Head of caudate nucleus (tissue), 42 donors: ENCODE results near the gene SGK2.
A peak's percentile ranks its signal among the peaks of the same experiment; 100 is the strongest.

Source experiments
- DNase-seq, 42 donors: peaks; one replicate each; pipeline versions ENCODE4 v3.0.0 to v3.0.0-alpha.2; 2020 to 2021; ENCODE audit warnings: mixed read lengths in 7 of 42
- intact Hi-C: fragments of 100-400 bp; cut with DNase I; formaldehyde crosslinking; loops from one replicate; pipeline ENCODE4 v1.15.0; 2022

SGK2 gene

DNA sequence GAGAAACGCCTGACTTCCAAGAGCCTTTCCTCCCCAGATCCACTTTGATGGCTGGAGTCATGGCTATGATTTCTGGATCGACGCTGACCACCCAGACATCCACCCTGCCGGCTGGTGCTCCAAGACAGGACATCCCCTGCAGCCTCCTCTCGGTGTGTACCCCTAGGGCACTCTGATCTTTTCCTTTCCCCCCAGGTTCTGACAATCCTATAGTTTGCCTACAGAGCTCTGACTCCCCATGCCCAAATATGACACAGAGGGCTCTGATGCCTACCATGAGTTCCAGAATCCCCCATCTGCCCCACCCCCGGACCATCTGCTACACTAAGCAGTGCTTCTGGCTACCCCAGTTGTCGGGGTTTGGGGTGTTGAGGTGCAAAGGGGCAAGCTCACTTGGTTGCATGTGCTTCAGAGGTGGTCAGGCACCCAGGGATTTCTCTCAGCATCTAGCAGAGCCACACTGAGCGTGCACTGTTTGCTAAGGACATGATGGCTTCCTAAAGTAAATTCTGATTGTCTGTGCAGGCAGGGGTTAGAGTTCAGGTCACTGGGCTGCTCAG lies 24.0 kb upstream of the SGK2 start:
- intact Hi-C loops = no loop called here
- peak in 1 of 42 donors; percentile 3 for DNase-seq

DNA sequence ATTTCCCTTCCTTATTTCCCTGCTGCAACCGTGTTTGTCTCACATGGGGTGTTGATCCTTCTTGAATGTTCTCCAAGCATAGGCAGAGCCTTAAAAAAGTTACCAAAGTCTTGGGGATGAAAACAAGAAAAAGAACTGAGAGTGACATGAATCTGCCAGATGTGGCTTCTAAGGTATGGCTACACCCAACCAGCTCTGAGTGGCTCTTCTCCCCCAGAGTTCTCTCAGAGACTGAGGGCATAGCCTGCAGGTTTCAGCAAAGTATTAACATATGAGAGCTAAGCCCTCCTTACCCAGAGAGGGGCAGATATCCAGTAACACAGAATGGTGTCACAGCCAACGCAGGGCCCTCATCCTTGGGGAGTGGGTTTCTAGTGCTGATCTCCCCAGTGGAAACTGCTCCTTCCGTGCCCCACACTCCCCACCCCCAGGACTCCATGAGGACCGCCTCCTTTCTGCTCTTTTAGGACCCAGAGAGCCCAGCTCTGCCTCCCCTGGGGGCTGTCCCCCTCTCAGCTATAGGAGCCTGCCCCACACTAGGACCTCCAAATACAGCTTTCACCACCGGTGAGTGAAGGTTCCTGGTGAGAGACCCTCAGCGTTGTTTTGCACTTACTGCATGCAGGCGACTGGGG lies 23.3 kb upstream of the SGK2 start:
- DNase-seq = peak in 1 of 42 donors; percentile 13
- intact Hi-C loops = no loop called here

DNA sequence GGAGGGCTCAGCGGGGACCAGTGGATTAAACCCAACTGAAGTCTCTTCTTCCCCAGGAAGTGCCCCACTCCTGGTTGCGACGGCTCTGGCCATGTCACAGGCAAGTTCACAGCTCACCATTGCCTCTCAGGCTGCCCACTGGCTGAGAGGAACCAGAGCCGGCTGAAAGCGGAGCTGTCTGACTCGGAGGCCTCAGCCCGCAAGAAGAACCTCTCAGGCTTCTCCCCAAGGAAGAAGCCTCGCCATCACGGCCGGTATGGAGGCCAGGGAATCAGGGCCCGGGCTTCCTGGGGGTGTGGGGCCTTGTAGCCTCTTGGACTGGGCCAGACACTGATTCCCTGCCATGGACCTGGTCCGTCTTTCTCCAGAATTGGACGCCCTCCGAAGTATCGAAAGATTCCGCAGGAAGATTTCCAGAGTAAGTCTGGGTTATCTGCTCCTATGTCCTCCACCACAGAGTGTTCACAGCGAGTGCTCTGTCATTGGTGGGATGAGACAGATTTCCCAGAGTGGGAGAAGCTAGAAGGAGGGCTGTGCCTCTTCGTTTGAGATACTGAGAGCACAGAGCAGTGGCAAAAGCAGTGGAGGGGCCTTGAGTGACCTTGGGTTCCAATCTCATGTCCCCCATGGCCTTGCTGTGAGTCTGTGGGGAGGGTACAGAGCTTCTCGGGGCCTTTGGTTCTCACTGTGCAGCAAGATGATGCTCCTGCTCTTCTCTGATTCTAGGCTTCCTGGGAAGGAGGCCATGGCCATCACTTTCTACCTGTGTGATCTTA lies 22.6 kb upstream of the SGK2 start:
- DNase-seq = peak in 1 of 42 donors; percentile 16
- intact Hi-C loops = no loop called here

DNA sequence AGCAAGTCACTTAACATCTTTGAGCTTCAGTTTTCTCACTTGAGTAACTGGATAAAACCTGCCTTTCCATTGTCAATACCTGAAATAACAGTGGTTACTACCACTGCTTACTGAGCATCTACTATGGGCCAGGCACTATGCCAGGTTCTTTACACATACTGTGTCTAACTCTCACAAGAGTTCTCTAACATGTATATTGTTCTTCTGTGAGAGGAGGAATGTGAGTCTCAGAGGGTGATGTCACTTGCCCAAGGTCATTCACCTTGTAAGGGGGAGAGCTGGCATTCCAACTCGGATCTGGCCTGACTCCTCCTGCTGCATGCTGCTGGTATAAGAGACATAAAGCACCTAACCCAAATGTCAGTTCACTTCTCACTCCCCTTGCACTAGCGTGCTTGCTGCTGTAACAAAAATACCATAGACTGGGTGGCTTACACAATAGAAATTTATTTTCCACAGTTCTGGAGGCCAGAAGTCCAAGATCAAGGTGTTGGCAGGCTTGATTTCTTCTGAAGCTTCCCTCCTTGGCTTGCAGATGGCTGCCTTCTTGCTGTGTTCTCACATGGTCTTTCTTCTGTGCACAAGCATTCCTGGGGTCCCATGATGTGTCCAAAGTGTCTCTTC lies 21.9 kb upstream of the SGK2 start:
- peak in 1 of 42 donors; percentile 4 for DNase-seq
- intact Hi-C loops = no loop called here

DNA sequence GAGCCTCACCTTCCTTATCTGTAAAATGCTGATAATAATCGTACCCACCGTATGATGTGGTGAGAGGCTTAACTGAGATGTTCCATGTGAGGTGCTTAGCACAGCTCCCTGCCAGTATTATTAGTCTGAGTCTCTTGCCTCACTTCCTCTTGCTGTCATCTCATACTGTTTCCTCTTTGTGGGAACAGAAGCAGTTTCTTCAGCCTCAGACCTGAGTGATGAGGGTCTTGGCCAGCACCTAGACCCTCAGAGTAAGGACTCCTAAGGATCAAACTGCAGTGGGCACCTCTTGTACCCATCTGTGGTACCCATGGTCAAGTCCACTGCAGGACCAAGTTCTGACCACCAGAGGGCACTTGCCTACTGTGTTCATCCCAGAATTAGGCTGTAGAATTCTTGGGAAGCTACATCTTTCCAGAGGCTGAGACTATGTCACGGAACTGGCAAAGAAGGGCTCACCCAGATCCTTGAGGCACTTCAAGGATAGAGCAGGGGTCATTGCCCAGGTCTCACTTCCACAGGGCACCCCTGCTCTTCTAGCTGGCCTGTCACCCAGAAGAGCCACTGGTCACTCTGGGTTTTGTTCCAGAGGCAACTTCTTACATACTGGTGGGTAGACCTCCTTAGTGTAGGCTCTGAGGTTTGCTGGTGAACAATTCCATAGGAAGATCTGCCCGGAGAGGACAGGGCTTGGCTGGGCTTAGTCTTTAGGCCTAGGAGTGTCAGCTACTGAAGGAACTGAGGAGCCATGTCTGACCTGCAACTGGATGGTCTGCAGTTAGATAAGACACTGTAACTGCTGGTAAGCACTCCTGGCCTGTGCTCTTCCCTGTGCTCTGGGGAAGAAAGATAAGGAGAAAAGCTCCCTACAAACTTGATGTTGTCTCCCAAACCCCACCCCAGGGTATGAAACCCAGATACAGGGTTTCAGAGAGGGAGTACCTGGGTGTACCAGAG lies 20.6 kb upstream of the SGK2 start:
- intact Hi-C loops = no loop called here

DNA sequence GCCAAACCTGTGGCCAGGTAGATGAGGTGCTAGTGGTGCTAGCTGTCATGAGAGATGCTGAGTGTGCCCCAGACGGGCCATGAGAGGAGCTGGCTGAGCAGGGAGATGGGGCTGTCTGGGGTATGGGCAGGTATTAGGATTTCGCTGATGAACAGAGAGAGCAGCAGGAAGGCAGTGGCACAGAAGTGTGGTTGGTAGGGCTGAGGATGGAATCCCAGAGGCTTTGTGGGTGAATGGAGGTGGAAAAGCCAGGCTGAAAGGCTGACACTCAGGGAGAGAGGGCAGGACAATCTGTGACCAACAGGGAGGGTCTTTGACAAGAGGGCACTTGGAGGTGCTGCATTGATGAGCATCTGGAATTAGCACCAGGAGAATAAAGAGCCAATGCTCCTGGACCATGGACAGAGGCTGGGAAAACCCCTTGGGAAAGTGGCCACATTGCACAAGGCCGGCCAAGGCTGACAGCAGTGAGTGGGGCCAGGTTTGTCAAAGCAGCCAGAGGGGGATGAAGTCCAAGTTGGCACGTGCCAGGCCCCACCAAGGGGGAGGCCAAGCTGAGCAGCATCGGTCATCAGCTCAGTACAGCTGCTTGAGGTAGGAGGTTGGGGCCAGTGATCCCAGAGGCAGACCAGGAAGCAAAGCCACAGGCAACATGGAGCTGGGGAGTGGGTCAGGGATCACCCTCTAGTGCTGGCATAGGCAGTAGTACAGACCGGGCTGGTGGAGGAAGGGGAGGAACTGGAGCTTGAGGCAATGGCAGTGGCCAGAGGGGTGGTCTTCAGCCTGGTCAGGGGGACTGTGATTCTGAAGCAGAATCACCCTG lies 19.7 kb upstream of the SGK2 start:
- DNase-seq = peak in 3 of 42 donors; percentile 33 to 41 (median 39)
- intact Hi-C loops = no loop called here

More for the DNA sequence above, 20.6 kb upstream of the SGK2 start:
- DNase-seq = peak in 41 of 42 donors; percentile 41 to 92 (median 79)

DNA sequence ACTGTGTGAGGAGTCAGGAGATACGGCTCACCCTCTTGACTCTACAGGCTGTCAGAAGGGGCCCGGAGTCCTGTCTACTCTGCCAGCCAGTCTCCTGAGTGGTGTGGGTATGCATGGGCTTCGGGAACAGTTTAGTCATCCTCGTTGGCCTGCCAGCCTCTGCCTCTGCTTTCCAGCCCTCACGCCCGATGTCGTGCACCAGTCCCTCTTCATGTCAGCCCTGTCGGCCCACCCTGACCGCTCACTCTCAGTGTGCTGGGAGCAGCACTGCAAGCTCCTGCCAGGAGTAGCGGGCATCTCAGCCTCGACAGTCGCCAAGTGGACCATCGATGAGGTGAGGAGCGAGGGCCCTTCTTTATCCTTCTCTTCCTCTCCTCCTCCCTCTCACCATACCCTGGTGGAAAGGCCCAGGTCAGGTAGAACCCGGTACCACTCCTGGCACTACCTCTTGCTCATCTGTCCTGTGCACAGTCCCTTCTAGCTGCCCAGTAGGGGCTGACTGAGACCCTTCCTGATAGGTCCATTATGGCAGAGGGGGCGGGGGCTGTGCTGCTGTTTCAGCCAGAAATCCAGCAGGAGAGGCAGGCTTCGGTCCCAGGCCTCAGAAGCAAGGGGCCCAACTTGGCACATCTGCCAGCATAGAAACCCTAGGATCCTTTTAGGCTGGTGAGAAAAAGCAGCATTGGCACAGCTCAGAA lies 18.7 kb upstream of the SGK2 start:
- DNase-seq = peak in 2 of 42 donors; percentile 25 to 28
- intact Hi-C loops = no loop called here

DNA sequence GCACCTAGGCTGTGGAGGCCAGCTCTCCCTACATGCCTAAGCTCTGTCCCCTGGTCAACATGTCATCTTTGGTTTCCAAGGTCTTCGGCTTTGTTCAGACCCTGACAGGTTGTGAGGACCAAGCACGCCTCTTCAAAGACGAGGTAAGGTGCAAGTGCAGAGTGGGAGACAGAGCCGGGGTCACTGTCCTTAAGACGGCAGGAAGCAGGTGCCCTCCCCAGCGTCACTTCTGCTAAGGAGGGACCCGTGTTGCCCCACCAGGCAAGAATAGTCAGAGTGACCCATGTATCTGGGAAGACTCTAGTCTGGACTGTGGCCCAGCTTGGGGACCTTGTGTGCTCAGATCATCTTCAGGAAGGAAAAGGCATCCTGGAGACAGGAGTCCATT lies 18.2 kb upstream of the SGK2 start:
- DNase-seq = peak in 2 of 42 donors; percentile 23 to 24
- intact Hi-C loops = no loop called here

DNA sequence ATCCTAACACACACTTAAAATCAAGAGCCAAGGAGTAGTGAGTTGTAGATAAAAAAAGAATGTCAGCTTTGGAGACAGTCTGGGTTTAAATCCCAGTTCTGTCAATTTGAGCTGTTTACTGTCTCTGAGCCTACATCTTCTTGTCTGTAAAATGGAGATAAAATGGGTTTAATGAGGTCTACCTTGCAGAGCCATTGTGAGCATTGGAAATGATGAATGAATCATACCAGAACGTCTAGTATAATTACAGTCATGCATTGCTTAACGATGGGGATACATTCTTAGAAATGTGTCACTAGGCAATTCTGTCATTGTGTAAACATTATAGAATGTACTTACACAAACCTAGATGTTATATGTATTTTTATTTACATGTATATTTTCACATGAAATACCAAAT lies 17.6 kb upstream of the SGK2 start:
- DNase-seq = peak in 1 of 42 donors; percentile 15
- intact Hi-C loops = no loop called here

DNA sequence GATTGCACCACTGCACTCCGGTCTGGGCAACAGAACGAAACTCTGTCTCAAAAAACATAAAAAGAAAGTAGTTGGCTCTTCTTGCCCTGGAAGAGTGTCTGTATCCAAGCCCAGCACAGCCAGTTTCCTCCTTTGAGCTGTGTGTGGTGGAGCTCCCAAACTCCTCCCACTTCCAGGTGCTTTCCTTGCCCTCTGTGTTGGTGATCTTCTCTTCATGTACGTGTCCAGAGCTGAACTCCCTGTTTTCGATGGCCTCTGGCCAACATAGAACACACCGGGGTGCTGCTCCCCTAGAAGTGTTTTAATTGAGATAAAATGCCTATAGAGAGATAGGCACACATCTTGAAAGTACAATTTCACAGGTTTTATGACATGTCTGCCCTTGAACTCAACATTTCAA lies 16.7 kb upstream of the SGK2 start:
- intact Hi-C loops = no loop called here

DNA sequence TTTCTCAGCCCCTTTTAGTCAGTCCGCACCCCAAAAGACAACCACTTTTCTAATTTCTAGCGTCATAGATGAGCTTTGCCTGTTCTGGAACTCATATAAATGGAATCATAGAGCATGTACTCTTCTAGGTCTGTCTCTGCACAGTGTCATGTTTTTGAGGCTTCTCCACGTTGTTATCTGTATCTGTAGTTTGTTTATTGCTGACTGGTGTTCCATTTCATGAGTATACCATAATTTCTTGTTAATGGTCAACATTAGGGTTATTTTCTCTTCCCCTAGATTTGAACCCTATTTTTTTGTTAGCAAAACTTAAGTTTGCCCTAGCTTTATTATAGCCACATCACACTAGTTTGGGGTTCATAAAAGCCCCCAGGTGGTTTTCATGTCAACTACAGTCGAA lies 16.2 kb upstream of the SGK2 start:
- intact Hi-C loops = no loop called here
- DNase-seq = no peak

More for the DNA sequence above, 16.7 kb upstream of the SGK2 start:
- DNase-seq = peak in 2 of 42 donors; percentile 4 to 16

DNA sequence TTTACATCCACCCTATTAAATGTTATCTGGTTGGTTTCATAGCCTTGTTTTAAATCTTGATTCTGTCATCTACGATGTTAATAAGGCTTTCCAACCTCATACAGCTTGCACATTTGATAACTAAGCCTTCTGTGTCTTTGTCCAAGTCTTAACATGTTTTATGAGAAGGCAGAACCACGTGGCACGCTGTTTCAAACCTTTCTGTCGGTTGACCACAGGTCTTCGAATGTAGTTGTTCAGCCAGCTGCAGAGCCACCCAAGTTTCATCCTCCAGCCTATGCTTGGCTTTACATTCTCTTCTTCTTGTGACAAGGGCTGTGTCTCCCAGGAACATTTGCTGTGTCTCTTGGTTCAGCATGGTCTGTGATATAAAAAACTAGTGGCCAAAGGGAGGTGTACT lies 15.7 kb upstream of the SGK2 start:
- no peak for DNase-seq
- intact Hi-C loops = no loop called here

DNA sequence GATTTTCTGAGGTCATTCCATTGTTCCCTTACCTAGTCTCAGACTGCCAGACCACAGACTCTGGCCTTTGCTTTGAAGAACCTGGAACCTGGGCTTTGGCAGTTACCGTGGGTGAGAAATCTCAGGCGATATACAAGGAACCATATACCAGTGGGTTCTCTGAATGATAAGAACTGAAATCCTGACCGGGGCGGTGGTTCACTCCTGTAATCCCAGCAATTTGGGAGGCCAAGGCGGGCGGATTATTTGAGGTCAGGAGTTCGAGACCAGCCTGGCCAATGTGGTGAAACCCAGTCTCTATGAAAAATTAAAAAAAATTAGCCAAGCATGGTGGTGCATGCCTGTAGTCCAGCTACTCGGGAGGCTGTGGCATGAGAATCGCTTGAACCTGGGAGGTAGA lies 14.3 kb upstream of the SGK2 start:
- intact Hi-C loops = no loop called here
- DNase-seq = peak in 2 of 42 donors; percentile 8 to 30

DNA sequence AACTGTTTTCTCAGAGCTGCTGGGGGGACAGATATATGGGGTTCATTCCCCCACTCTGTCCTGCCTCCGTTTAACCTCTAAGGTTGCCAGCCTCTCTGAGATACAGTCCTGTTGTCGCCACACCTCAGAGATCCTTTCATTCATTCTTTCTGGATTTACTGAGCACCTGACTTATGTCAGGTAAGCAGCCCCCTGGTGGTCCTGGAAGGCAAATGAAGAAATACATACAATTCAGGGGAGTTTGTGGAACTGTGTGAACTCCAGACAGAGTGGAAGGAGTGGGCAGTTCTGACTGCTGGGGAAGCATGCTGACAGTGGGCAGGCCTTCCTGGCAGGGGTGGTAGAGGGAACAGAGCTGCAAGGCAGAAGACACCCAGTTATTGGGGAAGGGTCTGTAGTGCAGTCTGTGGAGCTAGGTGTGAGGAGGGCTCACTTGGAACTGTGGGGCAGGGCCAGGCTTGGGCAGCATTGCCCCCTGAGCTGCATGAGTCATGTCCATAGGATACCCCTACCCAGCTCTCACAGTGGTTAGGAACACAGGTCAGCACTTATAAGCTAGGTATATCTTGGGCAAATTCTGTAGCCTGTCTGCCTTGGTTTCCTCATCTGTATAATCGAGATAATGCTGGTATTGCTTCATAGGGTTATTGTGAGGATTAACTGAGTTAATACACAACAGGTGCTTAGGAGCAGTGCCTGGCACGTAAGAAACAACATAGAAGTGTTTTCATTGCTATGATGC lies 12.8 kb upstream of the SGK2 start:
- DNase-seq = no peak
- intact Hi-C loops = no loop called here

DNA sequence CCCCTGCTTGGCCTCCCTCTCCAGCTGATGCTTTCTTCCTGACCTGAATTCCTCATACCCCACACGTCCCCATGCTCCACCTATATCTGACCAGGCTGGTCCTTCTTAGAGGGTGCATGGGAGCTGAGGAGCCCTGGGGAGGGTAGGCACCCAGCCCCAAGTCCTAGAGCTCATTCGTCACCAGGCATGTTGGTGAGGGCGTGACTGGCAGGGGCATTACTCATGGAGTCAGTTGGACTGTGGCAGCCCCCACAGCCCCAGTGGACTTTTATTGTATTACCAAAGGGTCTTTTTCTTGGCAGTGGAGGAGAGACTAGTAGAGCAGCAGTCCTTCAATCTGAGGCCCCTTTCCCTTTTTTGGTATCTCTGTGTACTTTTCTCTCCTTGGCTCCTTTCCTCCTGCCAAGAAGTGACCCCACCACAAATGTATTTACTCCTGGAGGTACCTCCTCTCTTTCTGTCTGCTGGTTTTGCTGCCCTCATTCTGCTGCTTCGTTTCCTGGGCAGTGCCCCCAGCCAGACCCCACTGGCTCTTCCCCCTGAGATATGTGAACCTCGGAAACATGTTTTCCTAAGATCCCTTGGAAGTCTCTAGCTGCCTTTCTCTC lies 10.4 kb upstream of the SGK2 start:
- no peak for DNase-seq
- intact Hi-C loops = no loop called here

DNA sequence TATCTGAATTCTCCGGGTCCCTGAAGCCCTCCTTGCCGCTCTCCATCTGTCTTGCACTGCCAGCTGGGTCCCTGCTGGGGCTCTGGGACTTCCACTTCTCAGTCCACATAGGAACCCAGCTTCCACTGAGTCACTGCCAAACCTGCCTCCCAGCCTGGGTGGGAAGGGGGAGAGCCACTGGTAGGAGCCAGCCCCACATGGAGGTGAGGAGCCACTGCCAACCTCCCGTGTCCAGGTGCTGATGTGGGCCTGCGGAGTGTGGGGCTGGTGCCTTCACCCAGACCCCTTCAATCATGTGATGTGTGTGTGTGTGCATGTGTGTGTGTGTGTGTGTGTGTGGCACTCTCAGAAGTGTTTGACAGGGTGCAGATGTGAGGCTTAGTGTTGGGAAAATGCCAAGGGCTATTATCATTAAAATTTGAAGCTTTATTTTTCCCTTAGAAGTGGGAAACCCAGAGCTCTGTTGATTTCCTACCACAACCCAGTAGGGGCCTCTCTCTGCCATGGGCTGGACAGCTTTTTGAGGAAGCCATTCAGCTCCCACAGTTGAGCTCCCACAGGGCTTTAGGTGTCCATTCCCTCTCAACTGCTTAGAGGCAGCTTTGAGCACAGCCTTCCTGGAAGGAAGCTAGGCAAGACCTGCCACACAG lies 9.3 kb upstream of the SGK2 start:
- intact Hi-C loops = no loop called here
- no peak for DNase-seq
